GM21717 (cell line): ENCODE measurements around the gene SQSTM1.

Experiments used
- ATAC-seq: cut with Tn5 transposase; IDR thresholded peaks from one replicate; pipeline ENCODE4 v1.9.1; 2021; ENCODE audit warnings: mild to moderate bottlenecking, moderate library complexity; ENCODE audit not compliant: unreplicated experiment

SQSTM1 gene

GRCh38 chr5:179887095-179887494 lies 66.4 kb downstream of the SQSTM1 start:
- no peak for ATAC-seq
